Ishikawa (cell line): Measurements from ENCODE around the gene SUSD6.

Experiments used
- EGR1 ChIP-seq: IDR thresholded peaks from 2 replicates; pipeline ENCODE4 v1.6.1; 2012
- EP300 ChIP-seq: IDR thresholded peaks from 2 replicates; pipeline ENCODE4 v1.6.1; 2012; ENCODE audit warnings: borderline replicate concordance
- TAF1 ChIP-seq: IDR thresholded peaks from 2 replicates; pipeline ENCODE4 v1.6.1; 2012; ENCODE audit warnings: low read depth, mild to moderate bottlenecking

DNA sequence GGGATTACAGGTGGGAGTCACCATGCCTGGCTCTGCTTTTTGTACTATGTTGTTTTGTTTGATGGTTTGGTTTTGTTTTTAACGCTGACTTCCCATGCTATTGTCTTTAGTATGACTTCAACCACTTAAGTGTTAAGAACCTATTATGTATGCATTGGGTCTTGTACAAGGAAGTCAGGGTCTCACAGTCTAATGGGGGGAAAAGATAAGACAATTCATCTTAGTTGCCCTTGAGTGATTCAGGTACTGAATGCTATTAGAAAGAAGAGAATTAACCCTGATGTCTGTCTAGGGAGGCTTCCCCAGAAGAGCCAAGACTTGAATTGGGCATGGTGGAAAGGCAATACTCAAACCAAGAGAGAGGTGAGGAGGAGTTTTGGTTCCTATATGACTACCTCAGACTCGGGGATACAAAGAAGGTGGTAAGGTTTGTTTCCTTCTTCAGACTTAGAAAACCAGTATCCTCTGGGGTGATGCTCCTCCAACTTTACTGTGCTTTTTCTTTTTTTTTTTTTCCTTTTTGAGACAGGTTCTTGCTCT, 64.6 kb downstream of the SUSD6 start:
- TF ChIP-seq TAF1 (no peak), EP300 (no peak), EGR1 (no peak)
